B cell (primary cell): ENCODE results near the gene ME1. TPM values are rescaled to one million over a fixed set of nuclear protein-coding genes. Genes with fewer than 3 reads are reported as not detected.

Experiments used
- ATAC-seq: fragments of 200-7000 bp; cut with Tn5 transposase; one replicate; pipeline ENCODE4 v1.10.0; 2021; ENCODE audit warnings: low read depth, mild to moderate bottlenecking, moderate number of reproducible peaks, moderate library complexity
- CTCF ChIA-PET: fragments of 350-600 bp; sonication (Branson Sonifier 250); formaldehyde crosslinking; loops from one replicate; lab custom pipeline; 2021; ENCODE audit warnings: antibody characterized with exemption, inconsistent platforms; lab: Charles Lee
- POLR2A ChIA-PET: fragments of 350-600 bp; sonication (Branson Sonifier 250); formaldehyde crosslinking; loops from one replicate; lab custom pipeline; 2021; ENCODE audit warnings: antibody characterized with exemption; lab: Charles Lee
- DNase-seq: peaks from one replicate; pipeline ENCODE4 v3.0.0; 2013
- H2AFZ ChIP-seq: 2 replicates; pipeline ENCODE4 v1.6.1; 2012; ENCODE audit warnings: mild to moderate bottlenecking, low read depth, low read length; ENCODE audit not compliant: insufficient read depth, poor library complexity, severe bottlenecking
- H3K27ac ChIP-seq, 2 donors: 1 replicate in 1 of 2; 2 replicates in 1 of 2; pipeline ENCODE4 v1.5.1; 2012 to 2013; ENCODE audit warnings: low read length in 2 of 2, mild to moderate bottlenecking in 2 of 2, moderate library complexity in 1 of 2
- H3K27me3 ChIP-seq, 4 experiments: fragments of 200-600 bp in 1 of 4; sonication (generic) in 1 of 4; replicated peaks in 1 of 4; 1 replicate in 2 of 4; 2 replicates in 2 of 4; pipeline versions ENCODE4 v1.6.1 to v1.7.0; 2013 to 2016; ENCODE audit warnings: low read length in 3 of 4, mild to moderate bottlenecking in 2 of 4, mixed read lengths in 1 of 4, moderate library complexity in 1 of 4; ENCODE audit not compliant: insufficient read depth in 4 of 4, control insufficient read depth in 3 of 4; ENCODE audit errors: control extremely low read depth in 1 of 4
- H3K36me3 ChIP-seq, 2 experiments: replicated peaks in 1 of 2; 1 replicate in 1 of 2; 2 replicates in 1 of 2; pipeline versions ENCODE4 v1.6.1 to v1.7.1; 2013; ENCODE audit warnings: low read length in 1 of 2; ENCODE audit not compliant: insufficient read depth in 2 of 2, control insufficient read depth in 1 of 2; ENCODE audit errors: control extremely low read depth in 1 of 2, extremely low read depth in 1 of 2
- H3K4me1 ChIP-seq, 2 donors: fragments of 200-600 bp in 1 of 2; sonication (generic) in 1 of 2; 1 replicate in 1 of 2; 2 replicates in 1 of 2; pipeline versions ENCODE4 v1.5.1 to v1.6.1; 2013 to 2017; ENCODE audit warnings: low read length in 2 of 2; ENCODE audit not compliant: control insufficient read depth in 2 of 2, insufficient read depth in 2 of 2
- H3K4me2 ChIP-seq: replicated peaks from 2 replicates; pipeline ENCODE3; 2012; ENCODE audit warnings: mild to moderate bottlenecking, low read depth, low read length; ENCODE audit not compliant: poor library complexity, severe bottlenecking
- H3K4me3 ChIP-seq, 5 experiments: fragments of 200-600 bp in 1 of 5; sonication (generic) in 1 of 5; 1 replicate in 3 of 5; 2 replicates in 2 of 5; pipeline versions ENCODE4 v1.5.1 to v1.7.0; 2011 to 2016; ENCODE audit warnings: low read length in 4 of 5, mild to moderate bottlenecking in 4 of 5, low read depth in 2 of 5, control low read depth in 1 of 5, moderate library complexity in 1 of 5; ENCODE audit not compliant: insufficient read depth in 1 of 5; ENCODE audit errors: control extremely low read depth in 1 of 5, extremely low read depth in 1 of 5
- H3K79me2 ChIP-seq: fragments of 200-600 bp; sonication (generic); one replicate; pipeline ENCODE4 v1.6.0; 2016; ENCODE audit warnings: low read length; ENCODE audit not compliant: control insufficient read depth, insufficient read depth
- H3K9ac ChIP-seq: fragments of 200-600 bp; sonication (generic); 2 replicates; pipeline ENCODE4 v1.6.1; 2017; ENCODE audit warnings: mild to moderate bottlenecking, low read length, moderate library complexity
- H3K9me3 ChIP-seq, 3 donors: one replicate each; pipeline versions ENCODE4 v1.6.1 to v1.7.1; 2013; ENCODE audit warnings: low read length in 2 of 3; ENCODE audit not compliant: control insufficient read depth in 2 of 3, insufficient read depth in 1 of 3; ENCODE audit errors: control extremely low read depth in 1 of 3
- H4K20me1 ChIP-seq: 2 replicates; pipeline ENCODE4 v1.6.0; 2012; ENCODE audit warnings: mild to moderate bottlenecking, low read length; ENCODE audit not compliant: insufficient read depth, control insufficient read depth, poor library complexity, severe bottlenecking
- H3K27ac Mint-ChIP-seq: one replicate; pipeline ENCODE4 v1.8.0; 2021; ENCODE audit warnings: mixed read lengths
- H3K27me3 Mint-ChIP-seq: one replicate; pipeline ENCODE4 v1.8.0; 2021; ENCODE audit warnings: mixed read lengths
- H3K4me1 Mint-ChIP-seq: one replicate; pipeline ENCODE4 v1.8.0; 2021; ENCODE audit warnings: mixed read lengths
- H3K4me3 Mint-ChIP-seq: one replicate; pipeline ENCODE4 v1.8.0; 2021; ENCODE audit warnings: mixed read lengths
- H3K9me3 Mint-ChIP-seq: one replicate; pipeline ENCODE4 v1.8.0; 2022; ENCODE audit warnings: mixed read lengths; ENCODE audit not compliant: insufficient read depth
- CTCF ChIP-seq: fragments of 200-600 bp; IDR thresholded peaks from one replicate; pipeline ENCODE4 v1.8.0; 2022; ENCODE audit warnings: antibody characterized with exemption, mild to moderate bottlenecking
- EZH2 ChIP-seq: IDR thresholded peaks from 2 replicates; pipeline ENCODE4 v1.6.1; 2012; ENCODE audit warnings: borderline replicate concordance, low read depth, mild to moderate bottlenecking, moderate library complexity, low read length; ENCODE audit not compliant: insufficient read depth, poor library complexity, severe bottlenecking
- WGBS: methylation state at CpG from one replicate; pipeline ENCODE4 v1.1.5; 2013; ENCODE audit warnings: missing lambda C conversion rate; ENCODE audit not compliant: insufficient coverage; 5-methylcytosine and 5-hydroxymethylcytosine counted together
- intact Hi-C: fragments of 100-400 bp; cut with micrococcal nuclease; formaldehyde crosslinking; loops from one replicate; pipeline ENCODE4 v1.10.0; 2022
- polyA plus RNA-seq: library from polyadenylated mRNA; depleted of rRNA; stranded (reverse); fragments of >200 nt; gene quantifications from 2 replicates; pipeline ENCODE4 v1.2.3, GENCODE V29; 2012
- total RNA-seq, 2 donors: library from RNA; stranded (reverse); fragments of 120-200 nt in 1 of 2; gene quantifications; 1 replicate in 1 of 2; 2 replicates in 1 of 2; pipeline versions ENCODE4 v1.2.3 to v1.2.4, GENCODE V29; 2013 to 2022

The ME1 gene
- total and polyA plus RNA-seq, 2 donors (not counting 1 experiment from before 2014, with no cell fraction given), result not detected

- no peak for DNase-seq
- ATAC-seq, result no peak
- Mint-ChIP-seq H3K4me3 (no peak overlapping the region), H3K27me3 (no peaks in the 10 kb centered on the region), H3K4me1 (no peaks in the 10 kb centered on the region), H3K27ac (no peak overlapping the region), H3K9me3 (no peaks in the 10 kb centered on the region)
- ChIA-PET CTCF (no interaction called here), POLR2A (no interaction called here)
- Histone ChIP-seq H3K4me3 (no peak overlapping the region), H3K9me3 (no peaks in the 10 kb centered on the region), H3K27ac (no peak overlapping the region), H2AFZ (no peak overlapping the region), H3K79me2 (no peaks in the 10 kb centered on the region), H3K36me3 (no peaks in the 10 kb centered on the region), H3K27me3 (no peaks in the 10 kb centered on the region), H3K4me1 (no peaks in the 10 kb centered on the region), H3K4me2 (no peak overlapping the region), H4K20me1 (no peaks in the 10 kb centered on the region), H3K9ac (no peak overlapping the region)
- TF ChIP-seq EZH2, result no peak
- 67% methylated on average over 1 of the region's 2 CpGs for WGBS
- intact Hi-C loops, result no loop called here
Observed at GRCh38 chr6:83439201-83439600, 8.3 kb upstream of the ME1 start.

GRCh38 chr6:83436674-83437073 is 5.8 kb upstream of the ME1 start:
- no peaks in the 10 kb centered on the region for H3K36me3 ChIP-seq
- Mint-ChIP-seq H3K27me3 (peaks cover 8% of the 10 kb centered on the region), H3K4me3 (no peak overlapping the region), H3K4me1 (no peaks in the 10 kb centered on the region), H3K27ac (no peak overlapping the region), H3K9me3 (no peaks in the 10 kb centered on the region)
- POLR2A ChIA-PET, result no interaction called here
- H3K4me3 ChIP-seq, result no peak overlapping the region
- no peaks in the 10 kb centered on the region for H3K4me1 ChIP-seq
- intact Hi-C loops, result no loop called here
- no peaks in the 10 kb centered on the region for H3K79me2 ChIP-seq
- TF ChIP-seq CTCF (no peak), EZH2 (no peak)
- no peak for ATAC-seq
- no peak for DNase-seq
- no peak overlapping the region for H2AFZ ChIP-seq
- H3K27me3 ChIP-seq, result no peaks in the 10 kb centered on the region
- no peak overlapping the region for H3K4me2 ChIP-seq
- H3K9me3 ChIP-seq, result no peaks in the 10 kb centered on the region
- H3K27ac ChIP-seq, result no peak overlapping the region
- H3K9ac ChIP-seq, result no peak overlapping the region
- CTCF ChIA-PET, result no interaction called here
- no peaks in the 10 kb centered on the region for H4K20me1 ChIP-seq
